ENCODE measurements around the gene LEFTY2. TPM values are rescaled to one million over a fixed set of nuclear protein-coding genes. Genes with fewer than 3 reads are reported as not detected.

Gene LEFTY2
- polyA plus RNA-seq, 3 donors, result not detected

GRCh38 chr1:225911191-225912130, 29.6 kb downstream of the LEFTY2 start:
- 68% methylated on average over 51 of the region's 53 CpGs for WGBS (ENCODE audit: insufficient coverage)
- Mint-ChIP-seq H3K27me3 (ENCODE audit: low read depth in 3 of 3) (peaks cover 0 to 2% (median 2%) of the 10 kb centered on the region in 3 donors), H3K36me3 (peaks cover 29 to 31% of the 10 kb centered on the region in 2 donors), H3K4me3 (no peak overlapping the region), H3K9me3 (peaks cover 0 to 3% (median 0%) of the 10 kb centered on the region in 7 donors), H3K27ac (no peak overlapping the region), H3K4me1 (no peaks in the 10 kb centered on the region)
- Histone ChIP-seq H4K20me1 (ENCODE audit: insufficient read depth, low read length) (no peaks in the 10 kb centered on the region), H3K27me3 (ENCODE audit: control insufficient read depth in 2 of 2, insufficient read depth in 2 of 2, low read length in 2 of 2) (no peaks in the 10 kb centered on the region), H3K9ac (ENCODE audit: insufficient read depth, low read length, poor library complexity, severe bottlenecking) (no peak overlapping the region), H3K4me3 (replicated peaks in 1 of 3; ENCODE audit: low read depth in 2 of 3, low read length in 3 of 3) (no peak overlapping the region), H3K9me3 (replicated peaks in 1 of 2; ENCODE audit: control insufficient read depth in 1 of 2, insufficient read depth in 1 of 2, low read length in 2 of 2) (no peaks in the 10 kb centered on the region), H2AFZ (ENCODE audit: insufficient read depth, low read depth, low read length, poor library complexity, severe bottlenecking) (peak overlapping the region; percentile 55), H3K4me1 (ENCODE audit: control insufficient read depth in 1 of 2, insufficient read depth in 2 of 2, low read length in 2 of 2) (peaks cover 0 to 6% of the 10 kb centered on the region in 2 donors), H3K79me2 (ENCODE audit: insufficient read depth, low read length) (no peaks in the 10 kb centered on the region), H3K36me3 (replicated peaks in 1 of 2; ENCODE audit: control insufficient read depth in 1 of 2, insufficient read depth in 2 of 2, low read length in 2 of 2) (peaks cover 15 to 32% of the 10 kb centered on the region in 2 donors), H3K4me2 (replicated peaks; ENCODE audit: extremely low read depth, low read length, poor library complexity, severe bottlenecking) (peak overlapping the region; percentile 33), H3K27ac (ENCODE audit: low read depth in 1 of 2, low read length in 2 of 2) (no peak overlapping the region)
- peak; percentile 42 to 47 (median 45) for DNase-seq
- intact Hi-C loops (cut with micrococcal nuclease), result loop anchor here (5.0 to 10.0 kb wide), 3 partner anchors 127 to 434 kb away; no protein-coding TSS in a partner anchor
- TF ChIP-seq CTCF (IDR thresholded peaks at IDR 0.05), result peak; percentile 89

GRCh38 chr1:225909477-225909876, 31.5 kb downstream of the LEFTY2 start:
- Histone ChIP-seq H3K9me3 (replicated peaks in 1 of 2; ENCODE audit: control insufficient read depth in 1 of 2, insufficient read depth in 1 of 2, low read length in 2 of 2) (no peaks in the 10 kb centered on the region), H3K9ac (ENCODE audit: insufficient read depth, low read length, poor library complexity, severe bottlenecking) (no peak overlapping the region), H3K27me3 (ENCODE audit: control insufficient read depth in 2 of 2, insufficient read depth in 2 of 2, low read length in 2 of 2) (no peaks in the 10 kb centered on the region), H3K4me3 (replicated peaks in 1 of 3; ENCODE audit: low read depth in 2 of 3, low read length in 3 of 3) (no peak overlapping the region), H3K4me1 (ENCODE audit: control insufficient read depth in 1 of 2, insufficient read depth in 2 of 2, low read length in 2 of 2) (peaks cover 0 to 6% of the 10 kb centered on the region in 2 donors), H4K20me1 (ENCODE audit: insufficient read depth, low read length) (no peaks in the 10 kb centered on the region), H2AFZ (ENCODE audit: insufficient read depth, low read depth, low read length, poor library complexity, severe bottlenecking) (no peak overlapping the region), H3K4me2 (replicated peaks; ENCODE audit: extremely low read depth, low read length, poor library complexity, severe bottlenecking) (no peak overlapping the region), H3K79me2 (ENCODE audit: insufficient read depth, low read length) (no peaks in the 10 kb centered on the region), H3K36me3 (replicated peaks in 1 of 2; ENCODE audit: control insufficient read depth in 1 of 2, insufficient read depth in 2 of 2, low read length in 2 of 2) (peaks cover 3 to 14% of the 10 kb centered on the region in 2 donors), H3K27ac (ENCODE audit: low read depth in 1 of 2, low read length in 2 of 2) (no peak overlapping the region)
- Mint-ChIP-seq H3K36me3 (peaks cover 13 to 14% of the 10 kb centered on the region in 2 donors), H3K27ac (peak overlapping the region in 1 of 7 donors; percentile 57), H3K27me3 (ENCODE audit: low read depth in 3 of 3) (peaks cover 0 to 2% (median 0%) of the 10 kb centered on the region in 3 donors), H3K9me3 (peaks cover 0 to 3% (median 0%) of the 10 kb centered on the region in 7 donors), H3K4me3 (no peak overlapping the region), H3K4me1 (no peaks in the 10 kb centered on the region)
- no peak for DNase-seq
- intact Hi-C loops (cut with micrococcal nuclease), result no loop called here
- TF ChIP-seq CTCF (IDR thresholded peaks at IDR 0.05), result no peak
- WGBS (ENCODE audit: insufficient coverage), result 100% methylated on average over 1 of the region's 1 CpG

Data from CD14-positive monocyte (primary cell).